NCI-H1694 treated with DMSO at 0.1 percent for 48 hours (cell line): ENCODE measurements around the gene LPXN.
A peak's percentile ranks its signal among the peaks of the same experiment; 100 is the strongest.

Experiments
- DNase-seq: peaks from one replicate; lab custom pipeline; 2025; lab: John Stamatoyannopoulos, UW

LPXN gene

GRCh38 chr11:58524232-58525036 is 51.2 kb downstream of the LPXN start:
- peak; percentile 45 for DNase-seq

GRCh38 chr11:58513747-58514367 is 61.8 kb downstream of the LPXN start:
- DNase-seq: no peak

- no peak for DNase-seq
Observed at GRCh38 chr11:58511636-58512035, 64.0 kb downstream of the LPXN start.

- DNase-seq: no peak
Observed at GRCh38 chr11:58509748-58510147, 65.9 kb downstream of the LPXN start.

GRCh38 chr11:58508814-58509213 is 66.8 kb downstream of the LPXN start:
- no peak for DNase-seq

- no peak for DNase-seq
Observed at GRCh38 chr11:58508005-58508404, 67.7 kb downstream of the LPXN start, which contains the start of gene OR5B21. TSS of gene OR5B21 (minus strand) at chr11:58508105. CDS start at chr11:58508105, 0 bp downstream.

- DNase-seq: no peak
Observed at GRCh38 chr11:58507355-58507754, 68.3 kb downstream of the LPXN start.

GRCh38 chr11:58506935-58507334 is 68.7 kb downstream of the LPXN start:
- DNase-seq: no peak

- no peak for DNase-seq
Observed at GRCh38 chr11:58505849-58506248, 69.8 kb downstream of the LPXN start.

- DNase-seq: no peak
Observed at GRCh38 chr11:58504232-58504631, 71.4 kb downstream of the LPXN start.

GRCh38 chr11:58503361-58503856 is 72.2 kb downstream of the LPXN start:
- DNase-seq: no peak

- no peak for DNase-seq
Observed at GRCh38 chr11:58502004-58502403, 73.7 kb downstream of the LPXN start.

GRCh38 chr11:58498464-58498863 is 77.2 kb downstream of the LPXN start:
- no peak for DNase-seq

- DNase-seq: no peak
Observed at GRCh38 chr11:58497951-58498350, 77.7 kb downstream of the LPXN start.

- DNase-seq: no peak
Observed at GRCh38 chr11:58495906-58496305, 79.8 kb downstream of the LPXN start.

GRCh38 chr11:58494101-58494500 is 81.6 kb downstream of the LPXN start:
- DNase-seq: no peak

GRCh38 chr11:58493676-58494075 is 82.0 kb downstream of the LPXN start:
- DNase-seq: no peak

GRCh38 chr11:58490827-58491226 is 84.8 kb downstream of the LPXN start:
- DNase-seq: no peak

GRCh38 chr11:58487170-58487569 is 88.5 kb downstream of the LPXN start:
- no peak for DNase-seq

- no peak for DNase-seq
Observed at GRCh38 chr11:58485961-58486360, 89.7 kb downstream of the LPXN start.
